Caki2 (cell line): ENCODE results near the gene DHX32. TPM values are rescaled to one million over a fixed set of nuclear protein-coding genes. Genes with fewer than 3 reads are reported as not detected.
A peak's percentile ranks its signal among the peaks of the same experiment; 100 is the strongest.

Source experiments
- DNase-seq: peaks from one replicate; pipeline ENCODE4 v3.0.0-alpha.2; 2015; ENCODE audit warnings: low read depth
- in situ Hi-C: cut with HindIII; loops from 2 replicates; pipeline ENCODE4 v1.10.0; 2016; ENCODE audit warnings: low sequenced_read_pairs, low pct_unique_long_range_greater_than_20kb, mixed read lengths
- total RNA-seq: library from RNA; depleted of rRNA; stranded (reverse); fragments of >200 nt; shearing (Covaris generic); gene quantifications from 2 replicates; pipeline ENCODE4 v1.2.3, GENCODE V29; 2014; ENCODE audit warnings: low replicate concordance

Gene DHX32
- total RNA-seq, 1 experiment from 2014 or later, result 48.9 TPM

- in situ Hi-C loops, result no loop called here
- DNase-seq, result no peak
These were observed 57.3 kb downstream of the DHX32 start for GRCh38 chr10:125823663-125824251.

- in situ Hi-C loops, result no loop called here
- DNase-seq, result peak; percentile 90
These were observed 58.0 kb downstream of the DHX32 start, which contains the start of the genes BCCIP and UROS for GRCh38 chr10:125822878-125823662. Gene BCCIP (plus strand): TSS chr10:125823546. CDS start chr10:125823558, 12 bp downstream. Gene UROS (minus strand): TSS chr10:125823258. CDS start chr10:125816499, 6,759 bp downstream.

GRCh38 chr10:125820701-125821100 is 60.4 kb downstream of the DHX32 start:
- in situ Hi-C loops, result no loop called here

GRCh38 chr10:125817337-125817946 is 63.6 kb downstream of the DHX32 start:
- in situ Hi-C loops, result no loop called here
- no peak for DNase-seq

More at GRCh38 chr10:125820701-125821100, 60.4 kb downstream of the DHX32 start:
- DNase-seq, result no peak

GRCh38 chr10:125816548-125816947 is 64.5 kb downstream of the DHX32 start:
- in situ Hi-C loops, result no loop called here
- no peak for DNase-seq

GRCh38 chr10:125815764-125816163 is 65.3 kb downstream of the DHX32 start:
- no peak for DNase-seq
- in situ Hi-C loops, result no loop called here

- DNase-seq, result no peak
- in situ Hi-C loops, result no loop called here
These were observed 68.9 kb downstream of the DHX32 start for GRCh38 chr10:125812128-125812750.

GRCh38 chr10:125811251-125811650 is 69.8 kb downstream of the DHX32 start:
- no peak for DNase-seq
- in situ Hi-C loops, result no loop called here

- in situ Hi-C loops, result no loop called here
- no peak for DNase-seq
These were observed 73.0 kb downstream of the DHX32 start for GRCh38 chr10:125808047-125808446.

- in situ Hi-C loops, result no loop called here
These were observed 78.4 kb downstream of the DHX32 start for GRCh38 chr10:125802739-125803138.

GRCh38 chr10:125802131-125802530 is 79.0 kb downstream of the DHX32 start:
- in situ Hi-C loops, result no loop called here
- DNase-seq, result no peak

More at GRCh38 chr10:125802739-125803138, 78.4 kb downstream of the DHX32 start:
- DNase-seq, result no peak

- in situ Hi-C loops, result no loop called here
- no peak for DNase-seq
These were observed 79.5 kb downstream of the DHX32 start for GRCh38 chr10:125801574-125801973.

GRCh38 chr10:125799451-125800182 is 81.5 kb downstream of the DHX32 start:
- in situ Hi-C loops, result no loop called here
- DNase-seq, result no peak

GRCh38 chr10:125797994-125798662 is 83.0 kb downstream of the DHX32 start:
- in situ Hi-C loops, result no loop called here
- DNase-seq, result no peak

GRCh38 chr10:125797424-125797823 is 83.7 kb downstream of the DHX32 start:
- DNase-seq, result no peak
- in situ Hi-C loops, result no loop called here

- DNase-seq, result no peak
- in situ Hi-C loops, result no loop called here
These were observed 85.4 kb downstream of the DHX32 start for GRCh38 chr10:125795637-125796190.

- no peak for DNase-seq
- in situ Hi-C loops, result no loop called here
These were observed 86.0 kb downstream of the DHX32 start for GRCh38 chr10:125795128-125795527.
